ENCODE results near the gene CRHR2. TPM values are rescaled to one million over a fixed set of nuclear protein-coding genes. Genes with fewer than 3 reads are reported as not detected.

CRHR2 gene
- total and polyA plus RNA-seq, 2 experiments from 2014 or later, result 0.14 to 1.4 TPM

- TF ChIP-seq, protein P1, sequence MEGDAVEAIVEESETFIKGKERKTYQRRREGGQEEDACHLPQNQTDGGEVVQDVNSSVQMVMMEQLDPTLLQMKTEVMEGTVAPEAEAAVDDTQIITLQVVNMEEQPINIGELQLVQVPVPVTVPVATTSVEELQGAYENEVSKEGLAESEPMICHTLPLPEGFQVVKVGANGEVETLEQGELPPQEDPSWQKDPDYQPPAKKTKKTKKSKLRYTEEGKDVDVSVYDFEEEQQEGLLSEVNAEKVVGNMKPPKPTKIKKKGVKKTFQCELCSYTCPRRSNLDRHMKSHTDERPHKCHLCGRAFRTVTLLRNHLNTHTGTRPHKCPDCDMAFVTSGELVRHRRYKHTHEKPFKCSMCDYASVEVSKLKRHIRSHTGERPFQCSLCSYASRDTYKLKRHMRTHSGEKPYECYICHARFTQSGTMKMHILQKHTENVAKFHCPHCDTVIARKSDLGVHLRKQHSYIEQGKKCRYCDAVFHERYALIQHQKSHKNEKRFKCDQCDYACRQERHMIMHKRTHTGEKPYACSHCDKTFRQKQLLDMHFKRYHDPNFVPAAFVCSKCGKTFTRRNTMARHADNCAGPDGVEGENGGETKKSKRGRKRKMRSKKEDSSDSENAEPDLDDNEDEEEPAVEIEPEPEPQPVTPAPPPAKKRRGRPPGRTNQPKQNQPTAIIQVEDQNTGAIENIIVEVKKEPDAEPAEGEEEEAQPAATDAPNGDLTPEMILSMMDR (conservative IDR thresholded peaks at IDR 0.05; ENCODE audit: low read depth in 2 of 2), result no peak
- TF ChIP-seq, protein P2, sequence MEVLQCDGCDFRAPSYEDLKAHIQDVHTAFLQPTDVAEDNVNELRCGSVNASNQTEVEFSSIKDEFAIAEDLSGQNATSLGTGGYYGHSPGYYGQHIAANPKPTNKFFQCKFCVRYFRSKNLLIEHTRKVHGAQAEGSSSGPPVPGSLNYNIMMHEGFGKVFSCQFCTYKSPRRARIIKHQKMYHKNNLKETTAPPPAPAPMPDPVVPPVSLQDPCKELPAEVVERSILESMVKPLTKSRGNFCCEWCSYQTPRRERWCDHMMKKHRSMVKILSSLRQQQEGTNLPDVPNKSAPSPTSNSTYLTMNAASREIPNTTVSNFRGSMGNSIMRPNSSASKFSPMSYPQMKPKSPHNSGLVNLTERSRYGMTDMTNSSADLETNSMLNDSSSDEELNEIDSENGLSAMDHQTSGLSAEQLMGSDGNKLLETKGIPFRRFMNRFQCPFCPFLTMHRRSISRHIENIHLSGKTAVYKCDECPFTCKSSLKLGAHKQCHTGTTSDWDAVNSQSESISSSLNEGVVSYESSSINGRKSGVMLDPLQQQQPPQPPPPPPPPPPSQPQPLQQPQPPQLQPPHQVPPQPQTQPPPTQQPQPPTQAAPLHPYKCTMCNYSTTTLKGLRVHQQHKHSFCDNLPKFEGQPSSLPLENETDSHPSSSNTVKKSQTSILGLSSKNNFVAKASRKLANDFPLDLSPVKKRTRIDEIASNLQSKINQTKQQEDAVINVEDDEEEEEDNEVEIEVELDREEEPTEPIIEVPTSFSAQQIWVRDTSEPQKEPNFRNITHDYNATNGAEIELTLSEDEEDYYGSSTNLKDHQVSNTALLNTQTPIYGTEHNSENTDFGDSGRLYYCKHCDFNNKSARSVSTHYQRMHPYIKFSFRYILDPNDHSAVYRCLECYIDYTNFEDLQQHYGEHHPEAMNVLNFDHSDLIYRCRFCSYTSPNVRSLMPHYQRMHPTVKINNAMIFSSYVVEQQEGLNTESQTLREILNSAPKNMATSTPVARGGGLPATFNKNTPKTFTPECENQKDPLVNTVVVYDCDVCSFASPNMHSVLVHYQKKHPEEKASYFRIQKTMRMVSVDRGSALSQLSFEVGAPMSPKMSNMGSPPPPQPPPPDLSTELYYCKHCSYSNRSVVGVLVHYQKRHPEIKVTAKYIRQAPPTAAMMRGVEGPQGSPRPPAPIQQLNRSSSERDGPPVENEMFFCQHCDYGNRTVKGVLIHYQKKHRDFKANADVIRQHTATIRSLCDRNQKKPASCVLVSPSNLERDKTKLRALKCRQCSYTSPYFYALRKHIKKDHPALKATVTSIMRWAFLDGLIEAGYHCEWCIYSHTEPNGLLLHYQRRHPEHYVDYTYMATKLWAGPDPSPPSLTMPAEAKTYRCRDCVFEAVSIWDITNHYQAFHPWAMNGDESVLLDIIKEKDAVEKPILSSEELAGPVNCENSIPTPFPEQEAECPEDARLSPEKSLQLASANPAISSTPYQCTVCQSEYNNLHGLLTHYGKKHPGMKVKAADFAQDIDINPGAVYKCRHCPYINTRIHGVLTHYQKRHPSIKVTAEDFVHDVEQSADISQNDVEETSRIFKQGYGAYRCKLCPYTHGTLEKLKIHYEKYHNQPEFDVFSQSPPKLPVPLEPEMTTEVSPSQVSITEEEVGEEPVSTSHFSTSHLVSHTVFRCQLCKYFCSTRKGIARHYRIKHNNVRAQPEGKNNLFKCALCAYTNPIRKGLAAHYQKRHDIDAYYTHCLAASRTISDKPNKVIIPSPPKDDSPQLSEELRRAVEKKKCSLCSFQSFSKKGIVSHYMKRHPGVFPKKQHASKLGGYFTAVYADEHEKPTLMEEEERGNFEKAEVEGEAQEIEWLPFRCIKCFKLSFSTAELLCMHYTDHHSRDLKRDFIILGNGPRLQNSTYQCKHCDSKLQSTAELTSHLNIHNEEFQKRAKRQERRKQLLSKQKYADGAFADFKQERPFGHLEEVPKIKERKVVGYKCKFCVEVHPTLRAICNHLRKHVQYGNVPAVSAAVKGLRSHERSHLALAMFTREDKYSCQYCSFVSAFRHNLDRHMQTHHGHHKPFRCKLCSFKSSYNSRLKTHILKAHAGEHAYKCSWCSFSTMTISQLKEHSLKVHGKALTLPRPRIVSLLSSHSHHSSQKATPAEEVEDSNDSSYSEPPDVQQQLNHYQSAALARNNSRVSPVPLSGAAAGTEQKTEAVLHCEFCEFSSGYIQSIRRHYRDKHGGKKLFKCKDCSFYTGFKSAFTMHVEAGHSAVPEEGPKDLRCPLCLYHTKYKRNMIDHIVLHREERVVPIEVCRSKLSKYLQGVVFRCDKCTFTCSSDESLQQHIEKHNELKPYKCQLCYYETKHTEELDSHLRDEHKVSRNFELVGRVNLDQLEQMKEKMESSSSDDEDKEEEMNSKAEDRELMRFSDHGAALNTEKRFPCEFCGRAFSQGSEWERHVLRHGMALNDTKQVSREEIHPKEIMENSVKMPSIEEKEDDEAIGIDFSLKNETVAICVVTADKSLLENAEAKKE (CRISPR knock-in tag; IDR thresholded peaks at IDR 0.05), result no peak
- TF ChIP-seq NANOG (IDR thresholded peaks at IDR 0.05; ENCODE audit: borderline replicate concordance), result no peak
- no peak for TF ChIP-seq ZNF331 (CRISPR knock-in tag; IDR thresholded peaks at IDR 0.05; ENCODE audit: low read depth)
- TF ChIP-seq, protein P3, sequence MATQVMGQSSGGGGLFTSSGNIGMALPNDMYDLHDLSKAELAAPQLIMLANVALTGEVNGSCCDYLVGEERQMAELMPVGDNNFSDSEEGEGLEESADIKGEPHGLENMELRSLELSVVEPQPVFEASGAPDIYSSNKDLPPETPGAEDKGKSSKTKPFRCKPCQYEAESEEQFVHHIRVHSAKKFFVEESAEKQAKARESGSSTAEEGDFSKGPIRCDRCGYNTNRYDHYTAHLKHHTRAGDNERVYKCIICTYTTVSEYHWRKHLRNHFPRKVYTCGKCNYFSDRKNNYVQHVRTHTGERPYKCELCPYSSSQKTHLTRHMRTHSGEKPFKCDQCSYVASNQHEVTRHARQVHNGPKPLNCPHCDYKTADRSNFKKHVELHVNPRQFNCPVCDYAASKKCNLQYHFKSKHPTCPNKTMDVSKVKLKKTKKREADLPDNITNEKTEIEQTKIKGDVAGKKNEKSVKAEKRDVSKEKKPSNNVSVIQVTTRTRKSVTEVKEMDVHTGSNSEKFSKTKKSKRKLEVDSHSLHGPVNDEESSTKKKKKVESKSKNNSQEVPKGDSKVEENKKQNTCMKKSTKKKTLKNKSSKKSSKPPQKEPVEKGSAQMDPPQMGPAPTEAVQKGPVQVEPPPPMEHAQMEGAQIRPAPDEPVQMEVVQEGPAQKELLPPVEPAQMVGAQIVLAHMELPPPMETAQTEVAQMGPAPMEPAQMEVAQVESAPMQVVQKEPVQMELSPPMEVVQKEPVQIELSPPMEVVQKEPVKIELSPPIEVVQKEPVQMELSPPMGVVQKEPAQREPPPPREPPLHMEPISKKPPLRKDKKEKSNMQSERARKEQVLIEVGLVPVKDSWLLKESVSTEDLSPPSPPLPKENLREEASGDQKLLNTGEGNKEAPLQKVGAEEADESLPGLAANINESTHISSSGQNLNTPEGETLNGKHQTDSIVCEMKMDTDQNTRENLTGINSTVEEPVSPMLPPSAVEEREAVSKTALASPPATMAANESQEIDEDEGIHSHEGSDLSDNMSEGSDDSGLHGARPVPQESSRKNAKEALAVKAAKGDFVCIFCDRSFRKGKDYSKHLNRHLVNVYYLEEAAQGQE (IDR thresholded peaks at IDR 0.05; ENCODE audit: unreplicated experiment), result no peak
- TF ChIP-seq EZH2 (IDR thresholded peaks at IDR 0.05; ENCODE audit: low read depth, unreplicated experiment), result no peak
- TF ChIP-seq JUNB (IDR thresholded peaks at IDR 0.05; ENCODE audit: unreplicated experiment), result no peak
- Histone ChIP-seq H3K79me2 (replicated peaks; ENCODE audit: insufficient read depth) (no peaks in the 10 kb centered on the region), H2AFZ (no peak overlapping the region), H3K9me2 (ENCODE audit: insufficient read depth) (no peaks in the 10 kb centered on the region), H3K4me3 (no peak overlapping the region), H3K4me2 (no peak overlapping the region), H3K27ac (ENCODE audit: low read depth) (no peak overlapping the region), H3K36me3 (ENCODE audit: insufficient read depth) (no peaks in the 10 kb centered on the region), H3K4me1 (ENCODE audit: insufficient read depth) (no peaks in the 10 kb centered on the region; the same call in 1 of the 2 replicates), H3F3A (replicated peaks; ENCODE audit: low read depth) (no peaks in the 10 kb centered on the region), H3K27me3 (ENCODE audit: insufficient read depth) (no peaks in the 10 kb centered on the region), H4K20me1 (replicated peaks; ENCODE audit: insufficient read depth) (no peaks in the 10 kb centered on the region)
- H3K27ac Mint-ChIP-seq, result no peak overlapping the region
- no peak overlapping the region for H3K4me3 Mint-ChIP-seq
- DNase-seq (ENCODE audit: low spot score) (no peak), ATAC-seq (no peak)
- H3K27me3 Mint-ChIP-seq (ENCODE audit: insufficient read depth, low read depth, poor library complexity), result peaks cover 10% of the 10 kb centered on the region
- no peaks in the 10 kb centered on the region for H3K36me3 Mint-ChIP-seq (ENCODE audit: low read depth)
- no peaks in the 10 kb centered on the region for H3K9me3 Mint-ChIP-seq
- peaks cover 9% of the 10 kb centered on the region for H3K4me1 Mint-ChIP-seq
Measured at GRCh38 chr7:30708412-30708811, 26.2 kb upstream of the CRHR2 start.

All from GM23338 (cell line).